Activated CD4-positive, alpha-beta T cell treated with anti-CD3 and anti-CD28 coated beads, Interleukin-2, amount 50 U/mL, for 48 hours (primary cell): ENCODE data around the gene ARHGAP6.
"Not testable (repeated sequence)": the region's sequence is repeated elsewhere in the genome, so short reads cannot be mapped to it uniquely, and the experiment has no call there.

Experiments used
- DNase-seq, 2 experiments: peaks; one replicate each; pipeline ENCODE4 v3.0.0-alpha.2; 2020

The ARHGAP6 gene

GRCh38 chrX:11509786-11510185 lies 155.9 kb downstream of the ARHGAP6 start:
- DNase-seq: no peak

GRCh38 chrX:11504234-11504633 lies 161.5 kb downstream of the ARHGAP6 start:
- DNase-seq: no peak

- no peak for DNase-seq
Observed at GRCh38 chrX:11499076-11500044, 166.4 kb downstream of the ARHGAP6 start.

GRCh38 chrX:11491375-11491774 lies 174.3 kb downstream of the ARHGAP6 start:
- not testable (repeated sequence) for DNase-seq

- no peak for DNase-seq
Observed at GRCh38 chrX:11484290-11484689, 181.4 kb downstream of the ARHGAP6 start.

GRCh38 chrX:11481035-11481434 lies 184.7 kb downstream of the ARHGAP6 start:
- DNase-seq: no peak

GRCh38 chrX:11480626-11481025 lies 185.1 kb downstream of the ARHGAP6 start:
- DNase-seq: no peak

GRCh38 chrX:11478911-11479310 lies 186.8 kb downstream of the ARHGAP6 start:
- no peak for DNase-seq

- no peak for DNase-seq
Observed at GRCh38 chrX:11478026-11478425, 187.7 kb downstream of the ARHGAP6 start.

GRCh38 chrX:11474576-11474975 lies 191.1 kb downstream of the ARHGAP6 start:
- DNase-seq: no peak

GRCh38 chrX:11474021-11474420 lies 191.7 kb downstream of the ARHGAP6 start:
- no peak for DNase-seq

- DNase-seq: no peak
Observed at GRCh38 chrX:11472879-11473278, 192.8 kb downstream of the ARHGAP6 start.

- no peak for DNase-seq
Observed at GRCh38 chrX:11472381-11472780, 193.3 kb downstream of the ARHGAP6 start.

GRCh38 chrX:11470250-11470974 lies 195.3 kb downstream of the ARHGAP6 start:
- no peak for DNase-seq

GRCh38 chrX:11465648-11466411 lies 199.9 kb downstream of the ARHGAP6 start:
- DNase-seq: no peak

- DNase-seq: no peak
Observed at GRCh38 chrX:11464836-11465463, 200.8 kb downstream of the ARHGAP6 start.

GRCh38 chrX:11464380-11464779 lies 201.3 kb downstream of the ARHGAP6 start:
- no peak for DNase-seq

GRCh38 chrX:11462648-11463047 lies 203.1 kb downstream of the ARHGAP6 start:
- no peak for DNase-seq

GRCh38 chrX:11462136-11462535 lies 203.6 kb downstream of the ARHGAP6 start:
- DNase-seq: no peak

- no peak for DNase-seq
Observed at GRCh38 chrX:11461201-11462001, 204.3 kb downstream of the ARHGAP6 start.

GRCh38 chrX:11460347-11460746 lies 205.4 kb downstream of the ARHGAP6 start:
- no peak for DNase-seq

GRCh38 chrX:11458170-11458569 lies 207.6 kb downstream of the ARHGAP6 start:
- DNase-seq: no peak
